Measurements from ENCODE around the gene NSD2. TPM values are rescaled to one million over a fixed set of nuclear protein-coding genes. Genes with fewer than 3 reads are reported as not detected.
"Not testable (repeated sequence)": the region's sequence is repeated elsewhere in the genome, so short reads cannot be mapped to it uniquely, and the experiment has no call there.

NSD2 gene
- total RNA-seq, 4 donors from 2014 or later = 17.3 to 23.6 (median 19.4) TPM

GRCh38 chr4:1839282-1839681 is 31.9 kb upstream of the NSD2 start:
- 75 to 83% methylated on average over 7 of the region's 7 CpGs for WGBS, 2 donors
- DNase-seq (ENCODE audit: low spot score in 2 of 2) = no peak
- no peak overlapping the region for H3K4me3 ChIP-seq (ENCODE audit: low read depth, poor library complexity, severe bottlenecking)
- intact Hi-C loops (cut with DNase I; ENCODE audit: low total_unique reads) = no loop called here
- TF ChIP-seq POLR2A (IDR thresholded peaks at IDR 0.05) = no peak
- no peak for TF ChIP-seq CTCF (IDR thresholded peaks at IDR 0.05)

GRCh38 chr4:1841201-1841886 is 29.8 kb upstream of the NSD2 start:
- no peak overlapping the region for H3K4me3 ChIP-seq (ENCODE audit: low read depth, poor library complexity, severe bottlenecking)
- WGBS, 2 donors = 92 to 93% methylated on average over 31 of the region's 31 CpGs
- intact Hi-C loops (cut with DNase I; ENCODE audit: low total_unique reads) = no loop called here
- DNase-seq (ENCODE audit: low spot score in 2 of 2) = no peak
- TF ChIP-seq CTCF (IDR thresholded peaks at IDR 0.05) = no peak
- no peak for TF ChIP-seq POLR2A (IDR thresholded peaks at IDR 0.05)

DNA sequence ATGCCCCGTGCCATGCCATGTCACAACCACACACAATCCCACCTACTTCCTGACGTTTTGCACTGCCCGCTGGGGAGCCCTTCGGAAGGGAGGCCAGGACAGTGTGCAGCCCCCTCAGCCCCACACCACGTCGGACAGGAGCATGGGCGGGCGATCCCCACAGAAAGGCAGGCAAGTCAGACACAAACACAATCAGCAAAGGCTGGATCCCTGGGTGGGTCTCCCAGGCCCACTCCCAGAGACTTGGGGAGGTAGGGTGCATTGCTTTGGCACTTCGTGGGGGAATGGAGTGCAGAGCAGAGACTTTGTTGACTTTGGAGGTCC is 29.3 kb upstream of the NSD2 start:
- 89 to 92% methylated on average over 9 of the region's 9 CpGs for WGBS, 2 donors
- DNase-seq (ENCODE audit: low spot score in 2 of 2) = no peak
- intact Hi-C loops (cut with DNase I; ENCODE audit: low total_unique reads) = no loop called here
- no peak for TF ChIP-seq CTCF (IDR thresholded peaks at IDR 0.05)
- TF ChIP-seq POLR2A (IDR thresholded peaks at IDR 0.05) = no peak
- H3K4me3 ChIP-seq (ENCODE audit: low read depth, poor library complexity, severe bottlenecking) = no peak overlapping the region

DNA sequence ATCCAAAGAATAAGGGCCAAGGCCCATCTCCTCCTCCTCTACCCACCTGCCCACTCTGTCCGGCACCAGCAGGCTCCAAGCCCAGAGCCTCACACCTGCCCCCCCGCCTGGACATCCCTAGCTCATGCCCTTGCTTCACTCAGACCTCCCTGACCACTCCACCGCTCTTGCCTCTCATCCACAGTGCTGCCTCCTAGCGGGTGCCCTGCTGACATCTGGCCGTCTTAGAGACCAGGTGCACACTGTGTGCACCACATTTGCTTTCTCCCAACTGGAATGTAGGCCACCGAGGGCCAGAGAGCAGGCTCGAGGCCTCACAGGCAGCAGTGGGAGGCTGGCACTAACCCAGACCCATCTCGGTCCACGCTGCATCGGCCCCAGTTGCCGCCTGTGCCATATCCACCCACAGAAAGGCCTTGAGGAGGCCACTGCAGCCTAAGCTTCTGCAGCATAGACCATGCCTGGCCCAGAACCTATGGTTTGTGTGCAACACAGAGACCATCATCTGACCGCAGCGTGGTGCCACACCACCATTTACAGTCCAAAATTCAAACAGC is 28.8 kb upstream of the NSD2 start:
- 91 to 95% methylated on average over 13 of the region's 13 CpGs for WGBS, 2 donors
- no peak overlapping the region for H3K4me3 ChIP-seq (ENCODE audit: low read depth, poor library complexity, severe bottlenecking)
- no peak for DNase-seq (ENCODE audit: low spot score in 2 of 2)
- no peak for TF ChIP-seq CTCF (IDR thresholded peaks at IDR 0.05)
- TF ChIP-seq POLR2A (IDR thresholded peaks at IDR 0.05) = no peak
- intact Hi-C loops (cut with DNase I; ENCODE audit: low total_unique reads) = no loop called here

GRCh38 chr4:1842993-1843448 is 28.2 kb upstream of the NSD2 start:
- WGBS, 2 donors = 84 to 87% methylated on average over 15 to 17 of the region's 17 CpGs
- H3K4me3 ChIP-seq (ENCODE audit: low read depth, poor library complexity, severe bottlenecking) = no peak overlapping the region
- intact Hi-C loops (cut with DNase I; ENCODE audit: low total_unique reads) = no loop called here
- DNase-seq (ENCODE audit: low spot score in 2 of 2) = no peak
- TF ChIP-seq POLR2A (IDR thresholded peaks at IDR 0.05) = no peak
- TF ChIP-seq CTCF (IDR thresholded peaks at IDR 0.05) = no peak

- H3K4me3 ChIP-seq (ENCODE audit: low read depth, poor library complexity, severe bottlenecking) = no peak overlapping the region
- intact Hi-C loops (cut with DNase I; ENCODE audit: low total_unique reads) = no loop called here
- no peak for TF ChIP-seq CTCF (IDR thresholded peaks at IDR 0.05)
- TF ChIP-seq POLR2A (IDR thresholded peaks at IDR 0.05) = no peak
- DNase-seq (ENCODE audit: low spot score in 2 of 2) = peak in 1 of 2 donors; percentile 31
- WGBS, 2 donors = 51 to 67% methylated on average over 10 of the region's 10 CpGs
These were observed 27.3 kb upstream of the NSD2 start for GRCh38 chr4:1843852-1844251.

GRCh38 chr4:1844618-1845017 is 26.6 kb upstream of the NSD2 start:
- 96 to 97% methylated on average over 10 of the region's 10 CpGs for WGBS, 2 donors
- intact Hi-C loops (cut with DNase I; ENCODE audit: low total_unique reads); H3K4me3 ChIP-seq (ENCODE audit: low read depth, poor library complexity, severe bottlenecking); DNase-seq (ENCODE audit: low spot score in 2 of 2): not testable (repeated sequence)
